ENCODE measurements around the gene NOC4L.
"Not testable (repeated sequence)": the region's sequence is repeated elsewhere in the genome, so short reads cannot be mapped to it uniquely, and the experiment has no call there.

Gene NOC4L

DNA sequence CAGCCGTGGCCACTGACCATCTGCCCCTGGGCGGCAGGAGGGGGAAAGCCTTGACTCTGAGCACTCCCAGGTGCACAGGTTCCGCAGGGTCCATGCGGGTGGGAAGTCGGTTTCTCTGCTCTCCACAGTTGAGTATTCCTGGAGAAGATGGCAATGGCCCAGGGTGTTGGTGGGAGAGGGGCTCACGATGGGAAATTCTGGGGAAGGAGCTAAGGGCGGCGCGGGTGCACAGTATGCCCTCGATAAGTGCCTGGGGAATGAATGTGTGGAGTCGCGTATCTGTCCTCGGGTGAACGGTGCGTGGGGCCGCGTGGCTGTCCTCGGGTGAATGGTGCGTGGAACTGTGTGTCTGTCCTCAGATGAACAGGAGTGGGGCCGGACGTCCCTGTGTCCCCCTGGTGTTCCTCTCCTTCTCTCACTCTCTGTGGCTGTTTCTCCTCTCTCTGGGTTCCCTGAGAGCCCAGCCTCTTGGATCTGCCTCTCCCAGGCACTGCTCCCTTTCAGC is 38.0 kb downstream of the NOC4L start:
- no peak for DNase-seq

DNA sequence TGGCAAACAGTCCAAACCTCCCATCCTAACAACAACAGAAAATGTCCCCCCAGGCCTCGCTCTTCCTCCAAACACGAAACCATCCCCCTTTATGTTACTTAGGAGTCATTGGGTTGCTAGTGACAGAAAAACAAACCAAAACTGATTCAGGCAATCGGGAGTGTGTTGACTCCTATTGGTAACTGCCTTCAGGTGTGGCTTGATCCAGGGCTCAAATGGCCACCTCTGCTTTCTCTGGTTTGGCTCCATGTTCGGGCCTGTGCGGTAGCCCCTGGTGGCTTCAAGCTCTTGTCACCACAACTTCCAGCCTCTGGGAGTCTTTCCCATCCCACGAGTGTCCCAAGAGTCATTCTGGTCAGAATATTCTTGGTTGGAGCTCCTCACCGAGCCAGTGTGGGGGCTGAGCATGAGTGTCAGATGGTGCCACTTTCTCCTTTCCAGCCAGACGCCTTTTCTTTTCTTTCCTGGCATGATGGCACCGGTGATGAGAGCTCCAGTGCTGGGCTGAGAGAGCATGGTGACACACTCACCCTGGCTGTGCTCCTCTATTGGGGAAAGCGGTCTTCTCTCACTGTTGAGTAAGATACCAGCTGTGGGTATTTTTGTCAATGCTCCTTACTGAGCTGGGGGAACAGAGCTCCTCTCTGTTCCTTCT is 38.6 kb downstream of the NOC4L start:
- DNase-seq, result no peak

DNA sequence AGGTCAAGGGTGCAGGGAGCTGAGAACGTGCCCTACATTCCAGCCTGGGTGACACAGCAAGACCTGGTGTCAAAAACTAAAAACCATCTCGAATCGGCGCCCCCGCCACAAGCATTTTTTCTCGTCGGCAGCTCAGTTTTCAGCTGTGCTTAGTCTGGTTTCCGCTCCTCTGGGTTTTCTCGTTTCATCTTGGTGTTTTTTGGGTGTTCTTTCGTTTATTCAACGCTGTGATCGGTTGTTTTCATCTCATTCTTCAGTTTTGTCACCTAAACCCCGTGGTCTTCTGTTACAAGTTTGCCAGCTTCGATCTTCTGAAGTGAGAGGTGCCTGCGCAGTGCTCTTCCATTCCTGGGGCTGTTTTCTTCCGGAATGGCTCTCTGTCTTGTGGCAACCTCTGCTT is 41.4 kb downstream of the NOC4L start:
- no peak for DNase-seq

GRCh38 chr12:132186208-132186856 is 42.1 kb downstream of the NOC4L start:
- no peak for DNase-seq

DNA sequence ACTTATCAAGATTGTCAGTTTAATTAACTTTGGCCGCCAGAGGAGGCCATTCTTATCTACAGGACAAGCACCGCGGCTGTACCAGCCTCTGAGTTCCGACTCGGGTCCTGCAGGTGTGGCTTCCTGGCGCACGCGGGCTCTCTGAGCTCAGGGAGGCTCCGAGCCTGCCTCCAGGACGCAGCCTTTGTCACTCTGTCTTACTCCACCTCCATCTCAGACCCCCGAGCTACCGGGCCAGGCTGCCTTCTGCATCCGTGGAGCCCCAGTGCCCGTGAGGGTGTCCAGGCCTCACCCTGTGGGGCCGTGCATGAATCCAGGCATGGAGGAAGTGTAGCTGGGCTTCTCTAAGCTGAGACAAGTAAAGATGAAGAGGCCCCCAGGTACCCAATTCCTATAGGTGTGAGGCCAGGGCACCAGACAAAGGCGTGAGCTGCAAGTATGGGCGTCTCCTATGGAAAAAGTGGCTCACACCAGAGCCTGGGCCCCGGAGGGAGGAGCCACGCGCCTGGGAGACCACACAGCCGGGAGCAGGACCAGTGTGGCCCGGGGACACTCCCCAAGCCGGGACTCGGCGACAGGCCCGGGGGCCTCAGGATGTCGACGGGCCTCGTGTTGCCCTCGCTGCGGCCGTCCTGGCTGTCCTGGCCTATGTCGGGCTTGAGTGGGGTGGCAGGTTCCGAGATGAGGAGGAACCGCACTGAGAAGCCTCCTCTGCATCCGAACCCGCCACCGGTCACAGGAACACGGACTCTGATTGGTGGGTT is 42.8 kb downstream of the NOC4L start:
- DNase-seq, result no peak

- no peak for DNase-seq
These were observed 43.6 kb downstream of the NOC4L start for GRCh38 chr12:132187646-132188450.

DNA sequence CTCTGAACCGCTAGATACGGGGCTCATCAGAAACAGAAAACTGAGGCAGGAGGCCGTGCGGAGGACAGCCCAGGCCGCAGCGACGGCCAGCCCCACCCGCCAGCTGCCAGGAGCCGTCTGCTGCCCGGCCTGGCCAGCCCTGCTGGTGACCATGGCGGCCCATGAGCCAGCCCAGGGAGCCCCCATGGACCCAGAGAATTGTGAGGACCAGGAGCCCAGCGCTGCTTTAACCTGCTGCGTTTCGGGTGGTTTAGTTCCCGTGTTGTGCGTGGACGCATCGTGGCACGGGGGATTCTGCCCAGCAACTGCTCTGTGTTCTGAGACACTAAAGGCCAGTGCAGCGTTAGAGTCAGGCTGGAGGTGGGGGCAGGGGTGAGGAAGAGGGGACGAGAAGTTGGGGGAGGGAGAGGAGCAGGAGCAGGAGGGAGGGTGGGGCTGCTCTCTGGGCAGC is 44.2 kb downstream of the NOC4L start:
- no peak for DNase-seq

- no peak for DNase-seq
These were observed 44.7 kb downstream of the NOC4L start for GRCh38 chr12:132188916-132189325.

DNA sequence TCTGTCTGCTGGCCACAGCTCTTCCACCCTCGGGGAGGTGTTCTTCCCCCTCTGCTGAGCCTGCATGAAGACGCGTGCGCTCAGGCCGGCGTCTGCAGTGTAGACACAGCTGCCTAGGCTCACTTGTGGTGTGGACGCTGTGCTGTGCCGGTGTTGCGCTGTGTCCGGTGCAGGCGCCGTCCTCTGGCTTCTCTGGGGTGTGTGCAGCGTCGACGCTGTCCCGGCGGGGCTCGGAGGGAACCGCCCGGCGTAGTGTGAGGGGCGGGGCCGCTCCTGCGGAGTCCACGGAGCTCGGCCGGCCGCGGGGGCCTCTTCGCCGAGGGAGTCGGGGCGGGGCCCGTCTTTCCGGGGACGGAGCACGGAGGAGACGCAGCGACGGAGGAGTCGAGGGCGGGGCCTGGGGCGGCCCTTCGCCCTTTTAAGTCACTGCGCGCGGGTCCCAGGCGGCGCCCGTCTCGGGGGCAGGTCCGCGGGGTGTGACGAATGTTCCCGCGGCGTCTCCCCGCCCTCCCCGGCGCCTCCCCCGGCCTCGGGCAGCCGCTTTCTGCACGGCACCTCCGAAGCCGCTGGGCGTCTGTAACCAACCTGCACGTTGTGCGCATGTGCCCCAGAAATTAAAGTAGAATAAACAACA is 45.2 kb downstream of the NOC4L start:
- peak; percentile 97 for DNase-seq

- no peak for DNase-seq
These were observed 45.9 kb downstream of the NOC4L start for GRCh38 chr12:132190012-132190755.

DNA sequence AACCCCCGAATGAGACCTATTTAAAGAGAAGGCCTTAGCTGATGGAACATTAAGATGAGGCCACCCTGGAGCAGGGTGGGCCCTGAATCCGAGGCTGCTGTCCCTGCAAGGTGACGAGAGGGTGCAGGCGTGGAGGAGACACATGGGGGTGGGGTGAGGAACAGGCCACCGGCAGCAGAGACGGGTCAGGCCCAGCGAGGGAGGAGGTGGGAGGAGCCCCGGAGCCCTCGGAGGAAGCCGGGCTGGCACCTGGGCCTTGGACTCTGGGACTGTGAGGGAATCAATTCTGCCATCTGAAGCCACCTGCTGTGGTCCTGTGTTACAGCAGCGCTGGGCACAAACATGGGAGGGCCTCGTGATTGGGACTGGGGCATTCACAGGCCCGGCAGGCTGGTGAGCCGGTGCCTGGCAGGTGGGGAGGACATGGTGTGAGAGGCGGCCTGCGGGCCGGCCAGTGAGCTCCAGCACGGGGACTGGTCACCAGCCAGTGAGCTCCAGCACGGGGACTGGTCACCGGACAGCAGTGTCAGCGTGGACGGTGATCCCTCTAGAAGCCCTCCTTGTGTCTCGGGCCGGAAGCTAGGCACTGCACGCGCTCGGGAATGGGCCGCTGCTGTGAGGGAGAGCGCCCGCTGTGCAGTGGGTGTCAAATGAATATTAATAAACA is 46.7 kb downstream of the NOC4L start:
- DNase-seq, result no peak

- DNase-seq, result no peak
These were observed 47.7 kb downstream of the NOC4L start for GRCh38 chr12:132191715-132192553.

- DNase-seq, result peak; percentile 5 to 40
These were observed 49.8 kb downstream of the NOC4L start for GRCh38 chr12:132194056-132194455.

DNA sequence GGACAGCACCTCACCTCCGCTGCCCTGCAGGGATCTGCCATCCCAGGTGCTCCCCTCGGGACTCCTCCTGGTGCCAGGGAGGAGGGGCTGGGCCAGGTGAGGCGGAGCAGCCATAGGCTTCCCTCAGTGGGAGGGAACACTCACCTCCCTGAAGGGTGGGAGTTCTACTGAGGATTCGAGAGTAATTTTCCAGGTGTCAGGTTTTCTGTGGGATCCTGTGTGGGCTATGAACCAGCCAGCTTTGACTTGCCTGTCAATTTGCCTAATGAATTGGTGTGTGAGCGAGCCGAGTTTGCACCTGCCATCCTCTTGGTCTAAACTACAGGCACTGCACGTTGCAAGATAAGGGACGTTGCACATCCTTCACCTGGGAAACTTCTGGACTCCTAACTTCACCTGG is 50.3 kb downstream of the NOC4L start:
- DNase-seq, result no peak

DNA sequence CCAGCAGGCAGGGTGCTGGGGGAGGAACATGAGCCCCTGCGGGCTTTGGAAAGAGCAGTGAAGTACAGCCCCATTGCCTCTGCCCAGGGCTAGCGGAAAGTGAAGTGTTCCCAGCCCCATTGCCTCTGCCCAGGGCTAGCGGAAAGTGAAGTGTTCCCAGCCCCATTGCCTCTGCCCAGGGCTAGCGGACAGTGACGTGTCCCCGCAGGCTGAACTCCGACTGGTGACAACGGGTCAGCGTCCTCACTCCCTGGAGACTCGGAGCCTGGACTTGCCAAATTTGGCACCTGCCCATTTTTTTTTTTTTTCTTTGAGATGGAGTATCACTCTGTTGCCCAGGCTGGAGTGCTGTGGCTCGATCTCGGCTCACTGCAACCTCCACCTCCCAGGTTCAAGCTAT is 51.0 kb downstream of the NOC4L start:
- DNase-seq, result not testable (repeated sequence)

GRCh38 chr12:132196038-132196872 is 52.0 kb downstream of the NOC4L start:
- no peak for DNase-seq

DNA sequence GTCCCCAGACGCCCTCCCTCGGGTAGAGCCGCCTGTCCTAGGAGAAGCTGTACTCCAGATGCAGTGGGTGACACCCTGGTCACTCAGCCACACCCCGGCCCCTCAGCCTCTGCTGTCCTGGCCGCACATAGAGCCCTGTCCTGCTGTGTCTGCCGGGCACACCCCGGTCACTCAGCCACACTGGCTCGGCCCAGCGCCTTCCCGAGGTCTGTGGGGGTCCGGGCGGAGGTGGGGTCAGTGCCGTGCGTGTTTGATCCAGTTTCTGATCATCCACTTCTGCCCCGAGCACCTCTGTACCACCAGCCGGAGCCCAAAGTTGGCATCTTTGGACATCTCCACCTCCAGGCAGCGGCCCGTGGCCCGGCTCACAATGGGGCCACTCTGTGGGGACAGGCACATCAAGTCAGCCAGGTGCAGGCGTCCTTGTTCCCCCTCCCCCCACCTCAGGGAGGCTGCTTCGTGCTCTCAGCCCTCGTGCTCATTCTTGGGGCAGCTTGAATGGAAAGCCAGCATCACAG is 52.7 kb downstream of the NOC4L start:
- no peak for DNase-seq

DNA sequence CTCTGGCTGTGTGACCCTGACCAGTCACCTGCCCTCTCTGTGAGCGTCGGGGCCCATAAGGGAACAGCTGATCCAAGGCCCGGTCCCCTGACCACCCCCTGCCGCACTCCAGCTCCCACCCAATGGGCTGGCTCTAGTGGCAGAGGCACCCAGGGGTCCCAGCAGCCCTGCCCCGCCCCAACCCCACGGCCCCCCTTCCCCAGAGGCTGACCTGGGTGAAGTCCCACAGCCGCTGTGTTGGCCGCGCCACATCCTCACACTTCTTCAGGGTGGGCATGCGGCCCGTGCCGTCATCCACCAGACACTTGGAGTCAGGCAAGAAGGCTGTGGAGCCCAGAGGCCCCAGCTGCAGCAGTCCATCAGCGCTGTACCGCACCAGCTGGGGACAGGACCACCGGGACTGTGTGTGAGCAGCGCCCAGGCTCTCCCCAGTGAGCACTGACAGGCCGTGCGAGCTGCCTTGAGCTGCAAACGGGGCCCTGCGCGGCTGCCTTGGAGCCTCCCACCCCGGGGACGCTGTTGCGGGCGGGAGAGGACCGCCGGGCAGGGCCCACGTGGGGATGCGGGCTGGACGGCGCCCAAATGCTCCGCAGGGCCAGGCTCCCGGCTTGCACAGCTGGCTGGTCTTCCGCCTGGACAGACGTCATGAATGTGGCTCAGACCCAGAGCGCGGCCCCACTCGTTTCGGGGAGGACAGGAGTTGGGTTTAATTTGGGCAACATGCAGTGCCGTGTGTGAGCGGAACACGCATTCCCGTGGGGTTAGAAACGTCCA is 53.5 kb downstream of the NOC4L start:
- no peak for DNase-seq

All from inflammatory macrophage (primary cell).